ENCODE measurements around the gene C2orf49. TPM values are rescaled to one million over a fixed set of nuclear protein-coding genes. Genes with fewer than 3 reads are reported as not detected.

Gene C2orf49
- total and polyA plus RNA-seq, 9 of the 15 experiments (the other 6 are each of a cell fraction or from before 2014, with no cell fraction given) = 17.9 to 38.2 (median 25.6) TPM

DNA sequence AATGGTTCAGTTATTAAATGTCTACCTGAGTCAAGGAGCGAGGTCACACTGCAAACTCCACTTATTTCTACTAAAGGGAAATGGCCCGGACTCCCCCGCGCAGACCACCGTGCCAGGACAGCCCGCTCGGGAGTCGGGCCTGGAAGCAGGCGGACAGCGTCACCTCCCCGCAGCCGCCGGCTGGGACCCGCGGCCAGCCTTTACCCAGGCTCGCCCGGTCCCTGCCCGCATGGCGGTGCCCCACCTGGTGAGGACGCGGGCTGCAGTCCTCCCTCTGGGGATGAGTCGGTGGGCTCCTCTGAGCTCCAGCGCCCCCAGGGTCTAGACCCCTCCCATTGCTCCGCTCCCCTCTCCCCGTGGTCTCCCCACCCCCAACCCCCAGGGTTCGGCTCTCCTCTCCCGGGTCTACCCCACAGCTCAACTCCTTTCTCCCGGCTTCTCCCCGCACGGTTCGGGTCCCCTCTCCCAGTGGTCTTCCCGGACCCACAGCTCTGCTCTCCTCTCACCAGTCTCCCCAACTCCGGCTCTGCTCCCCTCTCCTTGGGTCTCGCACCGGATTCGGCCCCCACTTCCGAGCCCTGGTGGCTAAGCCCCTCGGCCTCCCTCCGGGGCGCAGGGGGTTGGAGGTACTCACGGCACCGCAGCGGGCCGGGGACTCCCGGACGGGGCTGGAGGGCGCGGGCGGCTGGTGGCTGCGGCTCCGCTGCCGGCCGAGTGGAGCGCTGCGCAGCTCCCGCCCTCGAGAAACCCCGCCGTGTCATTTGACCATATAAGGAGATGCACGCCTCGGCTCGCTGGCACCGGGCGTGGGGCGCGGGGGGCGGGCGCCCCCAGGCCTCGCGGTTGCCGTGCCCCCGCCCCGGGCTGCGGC is 61.2 kb downstream of the C2orf49 start, which contains the start of gene FHL2 (continued):
- TF ChIP-seq DACH1 (IDR thresholded peaks at IDR 0.05; ENCODE audit: partially characterized antibody) (no peak), NFATC3 (IDR thresholded peaks at IDR 0.05) (no peak), SETDB1 (IDR thresholded peaks at IDR 0.05; ENCODE audit: low read length) (no peak), PTRF (tag; IDR thresholded peaks at IDR 0.05) (no peak), YY1 (IDR thresholded peaks at IDR 0.05; ENCODE audit: borderline replicate concordance in 1 of 3, control insufficient read depth in 1 of 3, extremely low read depth in 1 of 3, insufficient read depth in 3 of 3, insufficient read length in 1 of 3, insufficient replicate concordance in 2 of 3, low read depth in 1 of 3, low read length in 2 of 3) (peak in 2 of 3 experiments; percentile 29 to 34), KHSRP (IDR thresholded peaks at IDR 0.05) (no peak), HLTF (IDR thresholded peaks at IDR 0.05) (0 out of 2 replicates have a peak, but pooled peaks have one; percentile 28), TRIM24 (IDR thresholded peaks at IDR 0.05) (peak in 1 of 2 experiments; percentile 45; a peak in 1 of 4 replicates), MBD2 (IDR thresholded peaks at IDR 0.05; ENCODE audit: borderline replicate concordance, low read depth) (peak; percentile 51; the same call in 1 of the 2 replicates), DPF2 (IDR thresholded peaks at IDR 0.05) (no peak), NFIC (IDR thresholded peaks at IDR 0.05) (peak; percentile 60), ZNF780A (CRISPR knock-in tag; IDR thresholded peaks at IDR 0.05) (no peak), GTF2A2 (tag; IDR thresholded peaks at IDR 0.05) (no peak), SMAD4 (CRISPR knock-in tag; conservative IDR thresholded peaks at IDR 0.05) (no peak; the same call in 1 of the 2 replicates), RNF2 (IDR thresholded peaks at IDR 0.05) (0 out of 2 replicates have a peak, but pooled peaks have one; percentile 16), ZNF324 (CRISPR knock-in tag; IDR thresholded peaks at IDR 0.05) (no peak)
- TF ChIP-seq, protein P1, sequence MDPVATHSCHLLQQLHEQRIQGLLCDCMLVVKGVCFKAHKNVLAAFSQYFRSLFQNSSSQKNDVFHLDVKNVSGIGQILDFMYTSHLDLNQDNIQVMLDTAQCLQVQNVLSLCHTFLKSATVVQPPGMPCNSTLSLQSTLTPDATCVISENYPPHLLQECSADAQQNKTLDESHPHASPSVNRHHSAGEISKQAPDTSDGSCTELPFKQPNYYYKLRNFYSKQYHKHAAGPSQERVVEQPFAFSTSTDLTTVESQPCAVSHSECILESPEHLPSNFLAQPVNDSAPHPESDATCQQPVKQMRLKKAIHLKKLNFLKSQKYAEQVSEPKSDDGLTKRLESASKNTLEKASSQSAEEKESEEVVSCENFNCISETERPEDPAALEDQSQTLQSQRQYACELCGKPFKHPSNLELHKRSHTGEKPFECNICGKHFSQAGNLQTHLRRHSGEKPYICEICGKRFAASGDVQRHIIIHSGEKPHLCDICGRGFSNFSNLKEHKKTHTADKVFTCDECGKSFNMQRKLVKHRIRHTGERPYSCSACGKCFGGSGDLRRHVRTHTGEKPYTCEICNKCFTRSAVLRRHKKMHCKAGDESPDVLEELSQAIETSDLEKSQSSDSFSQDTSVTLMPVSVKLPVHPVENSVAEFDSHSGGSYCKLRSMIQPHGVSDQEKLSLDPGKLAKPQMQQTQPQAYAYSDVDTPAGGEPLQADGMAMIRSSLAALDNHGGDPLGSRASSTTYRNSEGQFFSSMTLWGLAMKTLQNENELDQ (CRISPR knock-in tag; IDR thresholded peaks at IDR 0.05; ENCODE audit: borderline replicate concordance) = no peak
- TF ChIP-seq, protein P2, sequence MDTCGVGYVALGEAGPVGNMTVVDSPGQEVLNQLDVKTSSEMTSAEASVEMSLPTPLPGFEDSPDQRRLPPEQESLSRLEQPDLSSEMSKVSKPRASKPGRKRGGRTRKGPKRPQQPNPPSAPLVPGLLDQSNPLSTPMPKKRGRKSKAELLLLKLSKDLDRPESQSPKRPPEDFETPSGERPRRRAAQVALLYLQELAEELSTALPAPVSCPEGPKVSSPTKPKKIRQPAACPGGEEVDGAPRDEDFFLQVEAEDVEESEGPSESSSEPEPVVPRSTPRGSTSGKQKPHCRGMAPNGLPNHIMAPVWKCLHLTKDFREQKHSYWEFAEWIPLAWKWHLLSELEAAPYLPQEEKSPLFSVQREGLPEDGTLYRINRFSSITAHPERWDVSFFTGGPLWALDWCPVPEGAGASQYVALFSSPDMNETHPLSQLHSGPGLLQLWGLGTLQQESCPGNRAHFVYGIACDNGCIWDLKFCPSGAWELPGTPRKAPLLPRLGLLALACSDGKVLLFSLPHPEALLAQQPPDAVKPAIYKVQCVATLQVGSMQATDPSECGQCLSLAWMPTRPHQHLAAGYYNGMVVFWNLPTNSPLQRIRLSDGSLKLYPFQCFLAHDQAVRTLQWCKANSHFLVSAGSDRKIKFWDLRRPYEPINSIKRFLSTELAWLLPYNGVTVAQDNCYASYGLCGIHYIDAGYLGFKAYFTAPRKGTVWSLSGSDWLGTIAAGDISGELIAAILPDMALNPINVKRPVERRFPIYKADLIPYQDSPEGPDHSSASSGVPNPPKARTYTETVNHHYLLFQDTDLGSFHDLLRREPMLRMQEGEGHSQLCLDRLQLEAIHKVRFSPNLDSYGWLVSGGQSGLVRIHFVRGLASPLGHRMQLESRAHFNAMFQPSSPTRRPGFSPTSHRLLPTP (IDR thresholded peaks at IDR 0.05; ENCODE audit: borderline replicate concordance, extremely low read depth, insufficient read length) = no peak
- TF ChIP-seq, protein P3, sequence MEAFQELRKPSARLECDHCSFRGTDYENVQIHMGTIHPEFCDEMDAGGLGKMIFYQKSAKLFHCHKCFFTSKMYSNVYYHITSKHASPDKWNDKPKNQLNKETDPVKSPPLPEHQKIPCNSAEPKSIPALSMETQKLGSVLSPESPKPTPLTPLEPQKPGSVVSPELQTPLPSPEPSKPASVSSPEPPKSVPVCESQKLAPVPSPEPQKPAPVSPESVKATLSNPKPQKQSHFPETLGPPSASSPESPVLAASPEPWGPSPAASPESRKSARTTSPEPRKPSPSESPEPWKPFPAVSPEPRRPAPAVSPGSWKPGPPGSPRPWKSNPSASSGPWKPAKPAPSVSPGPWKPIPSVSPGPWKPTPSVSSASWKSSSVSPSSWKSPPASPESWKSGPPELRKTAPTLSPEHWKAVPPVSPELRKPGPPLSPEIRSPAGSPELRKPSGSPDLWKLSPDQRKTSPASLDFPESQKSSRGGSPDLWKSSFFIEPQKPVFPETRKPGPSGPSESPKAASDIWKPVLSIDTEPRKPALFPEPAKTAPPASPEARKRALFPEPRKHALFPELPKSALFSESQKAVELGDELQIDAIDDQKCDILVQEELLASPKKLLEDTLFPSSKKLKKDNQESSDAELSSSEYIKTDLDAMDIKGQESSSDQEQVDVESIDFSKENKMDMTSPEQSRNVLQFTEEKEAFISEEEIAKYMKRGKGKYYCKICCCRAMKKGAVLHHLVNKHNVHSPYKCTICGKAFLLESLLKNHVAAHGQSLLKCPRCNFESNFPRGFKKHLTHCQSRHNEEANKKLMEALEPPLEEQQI (IDR thresholded peaks at IDR 0.05) = no peak
- TF ChIP-seq, protein P4, sequence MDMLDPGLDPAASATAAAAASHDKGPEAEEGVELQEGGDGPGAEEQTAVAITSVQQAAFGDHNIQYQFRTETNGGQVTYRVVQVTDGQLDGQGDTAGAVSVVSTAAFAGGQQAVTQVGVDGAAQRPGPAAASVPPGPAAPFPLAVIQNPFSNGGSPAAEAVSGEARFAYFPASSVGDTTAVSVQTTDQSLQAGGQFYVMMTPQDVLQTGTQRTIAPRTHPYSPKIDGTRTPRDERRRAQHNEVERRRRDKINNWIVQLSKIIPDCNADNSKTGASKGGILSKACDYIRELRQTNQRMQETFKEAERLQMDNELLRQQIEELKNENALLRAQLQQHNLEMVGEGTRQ (CRISPR knock-in tag; IDR thresholded peaks at IDR 0.05) = no peak

All from K562 (cell line).